ENCODE data around the gene DIAPH3. TPM values are rescaled to one million over a fixed set of nuclear protein-coding genes. Genes with fewer than 3 reads are reported as not detected.

Gene DIAPH3
- total and polyA plus RNA-seq, 2 of the 8 experiments (the other 6 are each of a cell fraction or from before 2014, with no cell fraction given), result 8.0 to 30.8 TPM

DNA sequence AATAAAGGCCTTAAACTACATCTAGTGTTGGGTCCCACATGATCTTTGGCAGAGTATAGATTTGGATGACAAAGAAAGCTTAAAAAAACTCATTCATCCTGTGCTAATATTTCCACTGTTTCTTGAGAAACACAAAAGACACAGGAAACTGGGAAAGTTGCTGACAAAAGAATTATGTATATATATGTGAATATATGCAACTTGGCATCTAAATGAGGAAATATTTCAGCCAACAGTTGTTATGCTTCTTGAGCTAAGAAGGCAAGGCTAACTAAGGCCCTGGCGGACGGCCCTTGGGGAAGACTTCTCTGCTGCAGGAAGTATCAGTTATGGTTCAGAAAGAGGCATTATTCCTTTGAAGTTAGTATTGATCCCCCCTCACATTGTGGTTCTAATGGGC lies 491.8 kb downstream of the DIAPH3 start:
- H4K5ac ChIP-seq (ENCODE audit: insufficient read length, low read depth, low read length), result no peak overlapping the region
- FAIRE-seq, result no peak
- ChIA-PET CTCF (ENCODE audit: partially characterized antibody) (interaction anchor here (0.7 to 1.8 kb wide), 7 partner anchors 9 to 651 kb away, joined by 3 to 6 read pairs (median 3); no protein-coding TSS in a partner anchor), POLR2A (ENCODE audit: partially characterized antibody) (no interaction called here)
- DNase-seq (ENCODE audit: low read depth in 1 of 2, low spot score in 2 of 2), result no peak
- H3K23ac ChIP-seq (ENCODE audit: insufficient read length), result no peak overlapping the region
- H3K56ac ChIP-seq (replicated peaks; ENCODE audit: insufficient read length, low read depth, low read length), result no peak overlapping the region
- H4K91ac ChIP-seq (replicated peaks; ENCODE audit: insufficient read length, low read length), result no peak overlapping the region
- H3K27me3 ChIP-seq (replicated peaks in 1 of 4; ENCODE audit: control insufficient read depth in 3 of 4, extremely low read depth in 1 of 4, insufficient read depth in 3 of 4, low read length in 3 of 4), result no peaks in the 10 kb centered on the region
- no peak overlapping the region for H3K4ac ChIP-seq (replicated peaks; ENCODE audit: insufficient read length, low read depth, low read length)
- H2BK20ac ChIP-seq (ENCODE audit: low read length), result no peak overlapping the region
- H3K4me1 ChIP-seq (replicated peaks in 1 of 4; ENCODE audit: control insufficient read depth in 3 of 4, insufficient read depth in 4 of 4, low read length in 3 of 4), result peaks cover 0 to 11% (median 7%) of the 10 kb centered on the region in 4 experiments; a peak in 3 of 7 replicates
- H4K20me1 ChIP-seq (replicated peaks in 1 of 2; ENCODE audit: control insufficient read depth in 1 of 2, insufficient read depth in 2 of 2, low read length in 2 of 2), result no peaks in the 10 kb centered on the region
- no peak overlapping the region for H3K14ac ChIP-seq (ENCODE audit: insufficient read length)
- H3K23me2 ChIP-seq (ENCODE audit: low read depth, low read length), result no peaks in the 10 kb centered on the region
- H3K4me2 ChIP-seq (ENCODE audit: insufficient read depth in 1 of 2, low read depth in 2 of 2, low read length in 2 of 2), result no peak overlapping the region
- WGBS, 2 experiments (ENCODE audit: extremely low coverage in 1 of 2, insufficient coverage in 1 of 2, insufficient read length in 1 of 2, insufficient replicate concordance in 2 of 2, low coverage in 1 of 2, low lambda C conversion rate in 2 of 2, missing lambda C conversion rate in 1 of 2), result 76% methylated on average over 2 of the region's 2 CpGs; no CpG with 5 or more reads in 1 of the 2 experiments
- H3K4me3 ChIP-seq (ENCODE audit: extremely low read depth in 1 of 4, insufficient read depth in 2 of 4, low read depth in 3 of 4, low read length in 4 of 4), result no peak overlapping the region
- H3K36me3 ChIP-seq (ENCODE audit: control insufficient read depth in 2 of 4, insufficient read depth in 4 of 4, low read length in 3 of 4), result no peaks in the 10 kb centered on the region
- H3K79me1 ChIP-seq (ENCODE audit: low read depth, low read length), result no peaks in the 10 kb centered on the region
- no peak overlapping the region for H2AK5ac ChIP-seq (ENCODE audit: low read depth, low read length)
- no peak overlapping the region for H2BK12ac ChIP-seq (ENCODE audit: low read depth, low read length)
- no peak overlapping the region for H2BK15ac ChIP-seq (ENCODE audit: low read length)
- no peak overlapping the region for H3K9ac ChIP-seq (replicated peaks in 1 of 4; ENCODE audit: extremely low read depth in 1 of 4, low read depth in 3 of 4, low read length in 3 of 4)
- H4K8ac ChIP-seq (ENCODE audit: extremely low read depth, insufficient read depth, low read length), result no peak overlapping the region
- H2BK5ac ChIP-seq (ENCODE audit: low read depth, low read length), result no peak overlapping the region
- no peak overlapping the region for H2AFZ ChIP-seq (ENCODE audit: low read length)
- H3K79me2 ChIP-seq (ENCODE audit: control insufficient read depth in 1 of 2, insufficient read depth in 2 of 2, low read length in 2 of 2), result no peaks in the 10 kb centered on the region
- H3K27ac ChIP-seq (ENCODE audit: low read depth, low read length), result no peak overlapping the region
- H2BK120ac ChIP-seq (replicated peaks; ENCODE audit: low read depth, low read length), result no peak overlapping the region
- no peaks in the 10 kb centered on the region for H3K9me3 ChIP-seq (ENCODE audit: insufficient read depth in 2 of 2, low read depth in 1 of 2, low read length in 1 of 2)
- no peak overlapping the region for H3K18ac ChIP-seq (ENCODE audit: extremely low read depth, low read length)
- TF ChIP-seq SP2 (IDR thresholded peaks at IDR 0.05; ENCODE audit: low read length) (no peak), HDAC6 (IDR thresholded peaks at IDR 0.05; ENCODE audit: low read depth, low read length) (no peak), TAF1 (IDR thresholded peaks at IDR 0.05; ENCODE audit: low read depth, low read length) (no peak), YY1 (IDR thresholded peaks at IDR 0.05; ENCODE audit: low read depth, low read length) (no peak), POLR2A (IDR thresholded peaks at IDR 0.05; ENCODE audit: control extremely low read depth in 1 of 2, low read depth in 2 of 2, low read length in 2 of 2) (no peak), CBX8 (IDR thresholded peaks at IDR 0.05; ENCODE audit: borderline replicate concordance, low read depth, low read length) (no peak), EP300 (IDR thresholded peaks at IDR 0.05; ENCODE audit: borderline replicate concordance in 1 of 2, low read depth in 2 of 2, low read length in 2 of 2) (no peak), ASH2L (IDR thresholded peaks at IDR 0.05; ENCODE audit: low read length) (no peak), TEAD4 (IDR thresholded peaks at IDR 0.05; ENCODE audit: low read depth, low read length) (no peak), POLR2AphosphoS5 (IDR thresholded peaks at IDR 0.05; ENCODE audit: low read depth, low read length) (no peak), GTF2F1 (IDR thresholded peaks at IDR 0.05; ENCODE audit: borderline replicate concordance, low read depth, low read length) (no peak), ZNF274 (IDR thresholded peaks at IDR 0.05; ENCODE audit: borderline replicate concordance, extremely low read depth, low read length) (no peak), RAD21 (IDR thresholded peaks at IDR 0.05 in 1 of 2, conservative IDR thresholded peaks at IDR 0.05 in 1 of 2; ENCODE audit: low read depth in 2 of 2, low read length in 2 of 2) (no peak), SIRT6 (IDR thresholded peaks at IDR 0.05; ENCODE audit: low read length) (no peak), SIX5 (IDR thresholded peaks at IDR 0.05; ENCODE audit: low read depth, low read length) (no peak), SUZ12 (IDR thresholded peaks at IDR 0.05; ENCODE audit: low read length) (no peak)

Measured in H1 (cell line).